Adrenal gland (tissue), 5 donors: Measurements from ENCODE around the gene PRKAB2.

Experiments
- CTCF ChIP-seq, 6 experiments: fragments of 450-650 bp in 4 of 6; fragments of 200-600 bp in 2 of 6; sonication (generic) in 1 of 6; IDR thresholded peaks; 1 replicate in 5 of 6; 2 replicates in 1 of 6; pipeline versions ENCODE4 v1.5.1 to v1.8.0; 2016 to 2021; ENCODE audit warnings: antibody characterized with exemption in 6 of 6, mild to moderate bottlenecking in 2 of 6, moderate library complexity in 1 of 6
- POLR2A ChIP-seq, 2 donors: fragments of 450-650 bp; IDR thresholded peaks; one replicate each; pipeline ENCODE4 v1.6.1; 2017; ENCODE audit warnings: antibody characterized with exemption in 2 of 2, mild to moderate bottlenecking in 2 of 2, moderate library complexity in 1 of 2
- donor health status: DM: no; HTN: no; CAD: no.

GRCh38 chr1:147218606-147219005 lies 46.3 kb upstream of the PRKAB2 start:
- TF ChIP-seq CTCF (IDR thresholded peaks at IDR 0.05) (no peak), POLR2A (IDR thresholded peaks at IDR 0.05) (no peak)
